ENCODE data around the gene NOP53. TPM values are rescaled to one million over a fixed set of nuclear protein-coding genes. Genes with fewer than 3 reads are reported as not detected.
"Not testable (repeated sequence)": the region's sequence is repeated elsewhere in the genome, so short reads cannot be mapped to it uniquely, and the experiment has no call there.

The NOP53 gene
- polyA plus RNA-seq, 1 donor: 583 TPM

DNA sequence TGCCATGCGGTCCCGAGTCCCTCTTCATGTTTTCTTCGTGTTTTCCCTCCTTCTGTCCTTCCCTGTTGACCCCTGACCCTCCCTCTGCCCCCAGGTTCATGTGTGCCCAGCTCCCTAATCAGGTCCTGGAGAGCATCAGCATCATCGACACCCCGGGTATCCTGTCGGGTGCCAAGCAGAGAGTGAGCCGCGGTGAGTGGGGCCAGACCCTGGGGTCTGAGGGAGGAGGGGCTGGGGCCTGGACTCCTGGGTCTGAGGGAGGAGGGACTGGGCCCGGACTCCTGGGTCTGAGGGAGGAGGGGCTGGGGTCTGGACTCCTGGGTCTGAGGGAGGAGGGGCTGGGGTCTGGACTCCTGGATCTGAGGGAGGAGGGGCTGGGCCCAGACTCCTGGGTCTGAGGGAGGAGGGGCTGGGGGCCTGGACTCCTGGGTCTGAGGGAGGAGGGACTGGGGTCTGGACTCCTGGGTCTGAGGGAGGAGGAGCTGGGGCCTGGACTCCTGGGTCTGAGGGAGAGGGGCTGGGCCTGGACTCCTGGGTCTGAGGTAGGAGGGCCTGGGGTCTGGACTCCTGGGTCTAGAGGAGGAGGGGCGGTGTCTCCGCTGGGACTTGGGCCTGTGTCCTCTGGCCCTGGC is 26.8 kb upstream of the NOP53 start:
- not testable (repeated sequence) for DNase-seq

DNA sequence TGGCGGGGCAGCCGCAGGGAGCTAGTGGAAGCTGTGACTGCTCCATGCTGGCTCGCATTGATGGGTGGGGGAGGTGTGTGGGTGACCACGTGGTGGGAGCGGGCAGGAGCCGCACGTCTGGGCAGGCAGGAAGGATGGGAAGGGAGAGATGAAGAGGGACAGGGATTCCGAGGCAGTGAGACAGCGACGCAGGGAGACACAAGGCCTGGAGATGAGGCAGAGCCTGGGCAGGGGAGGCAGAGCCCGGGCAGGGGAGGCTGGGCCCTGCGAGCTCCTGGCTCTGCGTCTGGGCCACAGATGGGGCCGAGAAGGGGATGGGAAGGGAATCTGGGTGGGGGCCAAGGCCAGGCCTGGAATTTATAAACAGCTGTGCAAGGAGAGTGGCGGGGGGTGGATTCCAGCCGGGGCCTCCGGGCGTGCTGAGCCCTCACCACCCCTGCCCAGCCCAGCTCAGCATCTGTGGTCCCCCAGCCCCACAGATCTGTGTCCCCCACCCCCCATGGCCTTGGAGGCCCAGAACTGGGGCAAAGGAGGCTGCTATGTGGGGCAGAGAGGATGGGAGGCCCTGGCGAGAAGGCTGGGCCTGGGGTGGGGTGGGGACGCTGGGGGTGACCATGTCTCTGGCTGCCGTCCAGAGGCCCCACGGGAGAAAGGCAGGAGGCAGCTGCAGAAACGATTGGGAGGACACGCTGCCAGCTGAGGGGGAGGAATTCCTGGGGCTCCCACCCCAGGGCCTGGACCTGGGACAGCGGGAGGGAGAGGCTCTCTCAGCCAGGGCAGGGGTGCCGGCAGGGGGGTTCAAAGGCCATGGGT is 26.1 kb upstream of the NOP53 start:
- peak; percentile 93 for DNase-seq

DNA sequence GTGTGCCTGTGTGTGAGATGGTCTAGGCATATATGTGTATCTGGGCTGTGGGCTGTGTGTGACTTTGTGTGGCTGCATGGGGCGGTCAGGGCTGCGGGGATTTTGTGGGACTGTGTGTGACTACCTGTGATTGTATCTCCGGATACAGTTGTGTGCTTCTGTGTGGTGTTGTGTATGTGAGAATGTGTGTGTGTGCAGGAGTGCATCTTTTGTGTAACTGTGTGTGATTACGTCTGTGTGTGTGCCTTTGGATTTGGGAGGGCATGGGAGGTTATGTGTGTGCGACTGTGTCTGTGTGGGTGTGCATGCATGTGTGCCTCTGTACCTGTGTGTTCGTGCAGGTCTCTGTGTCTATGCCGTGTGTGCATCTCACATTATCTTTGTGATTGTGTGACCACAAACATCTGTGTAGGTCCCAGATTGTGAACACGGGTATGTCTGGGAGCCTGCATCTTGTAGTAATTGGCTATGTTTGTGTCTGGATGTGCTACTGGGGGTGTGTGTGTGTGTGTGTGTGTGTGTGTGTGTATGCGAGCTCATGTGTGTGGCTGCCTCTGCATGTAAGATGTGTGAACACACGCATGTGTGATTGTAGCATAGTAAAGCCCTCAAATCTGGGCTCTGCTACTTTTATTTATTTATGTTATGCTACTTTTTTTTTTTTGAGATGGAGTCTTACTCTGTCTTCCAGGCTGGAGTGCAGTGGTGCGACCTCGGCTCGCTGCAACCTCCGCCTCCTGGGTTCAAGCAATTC is 24.5 kb upstream of the NOP53 start:
- no peak for DNase-seq

DNA sequence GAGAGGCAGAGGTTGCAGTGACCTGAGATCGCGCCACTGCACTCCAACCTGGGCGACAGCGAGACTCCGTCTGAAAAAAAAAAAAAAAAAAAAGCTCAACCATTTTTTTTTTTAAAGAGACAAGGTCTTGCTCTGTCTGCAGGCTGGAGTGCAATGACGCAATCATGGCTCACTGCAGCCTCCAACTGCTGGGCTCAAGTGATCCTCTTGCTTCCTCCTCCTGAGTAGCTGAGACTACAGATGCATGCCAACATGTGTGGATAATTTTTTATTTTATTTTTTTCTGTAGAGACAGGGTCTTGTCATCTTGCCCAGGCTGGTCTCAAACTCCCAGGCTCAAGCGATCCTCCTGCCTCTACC is 21.8 kb upstream of the NOP53 start:
- no peak for DNase-seq

DNA sequence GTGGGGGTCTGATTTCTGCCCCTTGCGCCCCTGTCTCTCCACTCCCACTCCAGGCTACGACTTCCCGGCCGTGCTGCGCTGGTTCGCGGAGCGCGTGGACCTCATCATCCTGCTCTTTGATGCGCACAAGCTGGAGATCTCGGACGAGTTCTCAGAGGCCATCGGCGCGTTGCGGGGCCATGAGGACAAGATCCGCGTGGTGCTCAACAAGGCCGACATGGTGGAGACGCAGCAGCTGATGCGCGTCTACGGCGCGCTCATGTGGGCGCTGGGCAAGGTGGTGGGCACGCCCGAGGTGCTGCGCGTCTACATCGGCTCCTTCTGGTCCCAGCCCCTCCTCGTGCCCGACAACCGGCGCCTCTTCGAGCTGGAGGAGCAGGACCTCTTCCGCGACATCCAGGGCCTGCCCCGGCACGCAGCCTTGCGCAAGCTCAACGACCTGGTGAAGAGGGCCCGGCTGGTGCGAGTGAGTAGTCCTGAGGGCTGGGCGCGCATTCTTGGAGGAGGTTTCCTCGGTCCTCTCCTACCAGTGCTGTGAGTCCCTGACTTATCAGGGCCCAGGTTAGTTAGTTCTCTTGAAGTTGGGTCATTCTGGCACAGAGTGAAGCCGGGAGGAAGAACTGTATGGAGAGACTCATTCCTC is 19.5 kb upstream of the NOP53 start:
- no peak for DNase-seq

DNA sequence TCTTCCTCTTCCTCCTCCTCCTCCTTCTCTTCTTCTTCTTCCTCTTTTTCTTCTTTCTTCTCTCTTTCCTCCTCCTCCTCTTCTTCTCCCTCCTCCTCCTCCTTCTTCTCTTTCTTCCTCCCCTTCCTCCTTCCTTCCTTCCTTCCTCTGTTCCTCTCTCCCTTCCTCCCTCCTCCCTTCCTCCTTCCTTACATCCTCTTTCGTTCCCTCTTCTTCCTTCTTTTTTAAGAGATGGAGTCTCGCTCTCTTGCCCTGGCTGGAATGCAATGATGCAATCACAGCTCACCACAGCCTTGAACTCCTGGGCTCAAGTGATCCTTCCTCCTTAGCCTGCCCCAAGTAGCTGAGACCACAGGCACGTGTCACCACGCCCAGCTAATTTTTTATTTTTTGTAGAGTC is 18.9 kb upstream of the NOP53 start:
- DNase-seq: no peak

DNA sequence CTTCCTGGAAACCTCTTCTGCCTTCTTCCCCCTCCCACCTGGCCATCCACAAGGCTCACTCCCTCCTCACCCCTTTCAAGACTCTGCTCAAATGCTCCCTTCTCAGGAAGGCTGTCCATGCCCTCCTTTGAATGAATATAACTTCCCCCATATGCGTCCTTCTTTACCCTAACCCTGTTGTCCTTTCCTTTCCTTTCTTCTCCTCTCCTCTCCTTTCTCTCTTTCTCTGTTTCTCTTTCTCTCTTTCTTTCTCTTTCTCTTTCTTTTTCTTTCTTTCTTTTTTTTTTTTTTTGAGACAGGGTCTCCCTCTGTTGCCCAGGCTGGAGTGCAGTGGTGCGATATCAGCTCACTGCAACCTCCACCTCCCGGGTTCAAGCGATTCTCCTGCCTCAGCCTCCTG is 17.1 kb upstream of the NOP53 start:
- DNase-seq: not testable (repeated sequence)

DNA sequence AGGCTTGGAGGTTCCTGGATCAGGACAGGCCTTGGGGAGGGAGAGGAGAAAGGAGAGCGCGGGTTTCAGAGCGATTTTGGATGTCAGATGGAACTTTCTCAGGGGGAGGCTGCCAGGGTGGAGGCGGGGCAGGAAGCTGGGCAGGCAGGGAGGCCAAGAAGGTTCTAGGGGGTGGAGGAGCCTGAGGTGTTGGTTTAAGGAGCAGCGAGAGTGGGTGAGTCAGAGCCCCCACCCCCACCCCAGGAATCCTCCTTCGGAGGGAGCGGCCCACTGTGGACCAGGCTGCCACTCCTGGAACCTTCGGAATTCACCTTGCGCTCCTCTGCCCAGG is 15.9 kb upstream of the NOP53 start:
- no peak for DNase-seq

DNA sequence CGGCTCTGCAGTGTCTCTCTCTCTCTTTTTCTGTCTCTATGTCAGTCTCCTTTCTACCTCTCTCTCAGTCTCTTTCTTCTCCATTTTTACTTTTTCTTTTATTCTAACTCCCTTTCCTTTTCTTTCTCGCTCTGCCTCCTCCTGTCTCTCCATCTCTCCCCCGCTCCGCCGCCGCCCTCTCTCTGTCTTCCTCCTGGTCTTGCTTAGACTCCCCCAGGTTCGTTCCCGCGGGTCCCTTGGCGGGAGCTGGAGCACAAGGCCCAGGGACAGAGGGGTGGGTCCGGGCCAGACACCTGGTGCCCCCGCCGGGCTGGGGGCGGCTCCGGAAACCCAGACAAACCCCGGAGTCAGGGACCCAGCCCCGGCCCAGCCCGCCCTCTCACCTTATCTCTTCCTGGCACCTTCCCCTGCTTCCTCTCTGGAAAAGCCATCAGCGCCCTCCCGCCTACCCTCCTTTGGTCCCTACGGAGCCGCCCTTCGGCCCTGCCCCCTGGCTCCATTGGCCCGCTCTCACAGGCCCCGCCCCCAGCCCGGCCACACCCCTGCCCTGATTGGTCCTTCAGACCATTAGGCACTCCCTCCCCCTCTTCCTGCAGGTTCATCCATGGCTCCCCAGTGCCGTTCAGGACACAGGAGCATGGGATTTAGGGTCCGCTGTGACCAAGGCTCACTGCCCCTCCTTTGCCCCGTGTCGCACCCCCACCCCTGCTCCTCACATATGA is 15.4 kb upstream of the NOP53 start:
- no peak for DNase-seq

DNA sequence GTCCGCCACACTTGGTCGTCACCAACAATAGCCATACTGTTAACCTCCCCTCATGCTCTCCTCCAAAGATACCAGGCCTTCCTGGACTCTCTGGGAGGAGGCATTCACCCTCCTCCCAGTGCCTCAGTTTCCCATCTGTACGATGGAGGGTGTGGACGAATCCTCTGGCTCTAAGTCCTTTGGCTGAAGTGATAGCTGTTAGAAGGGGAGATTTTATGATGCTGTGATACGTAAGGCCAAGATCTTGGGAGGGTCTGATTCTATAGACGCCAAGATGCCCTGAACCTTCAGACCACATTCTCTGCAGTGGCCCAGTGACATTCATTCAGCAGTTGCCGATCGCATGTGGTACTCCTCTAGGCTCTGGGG is 14.8 kb upstream of the NOP53 start:
- DNase-seq: no peak

DNA sequence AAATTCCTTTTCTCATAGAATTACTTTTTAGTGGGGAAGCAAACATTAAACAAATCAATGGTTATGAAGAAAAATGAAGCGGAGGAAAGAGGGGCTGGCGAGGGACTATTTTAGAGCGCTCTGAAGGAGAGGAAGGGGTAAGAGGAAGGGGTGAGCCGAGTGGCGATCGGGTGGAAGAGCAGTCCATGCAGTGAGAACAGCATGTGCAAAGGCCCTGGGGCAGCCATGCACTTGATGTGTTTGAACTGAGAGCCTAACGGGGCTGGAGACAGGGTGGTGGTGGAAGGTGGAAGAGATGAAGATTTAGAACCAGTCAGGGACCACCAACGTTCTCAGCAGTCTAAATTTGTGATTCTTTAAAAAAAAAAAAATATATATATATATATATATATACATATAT is 14.4 kb upstream of the NOP53 start:
- DNase-seq: no peak

DNA sequence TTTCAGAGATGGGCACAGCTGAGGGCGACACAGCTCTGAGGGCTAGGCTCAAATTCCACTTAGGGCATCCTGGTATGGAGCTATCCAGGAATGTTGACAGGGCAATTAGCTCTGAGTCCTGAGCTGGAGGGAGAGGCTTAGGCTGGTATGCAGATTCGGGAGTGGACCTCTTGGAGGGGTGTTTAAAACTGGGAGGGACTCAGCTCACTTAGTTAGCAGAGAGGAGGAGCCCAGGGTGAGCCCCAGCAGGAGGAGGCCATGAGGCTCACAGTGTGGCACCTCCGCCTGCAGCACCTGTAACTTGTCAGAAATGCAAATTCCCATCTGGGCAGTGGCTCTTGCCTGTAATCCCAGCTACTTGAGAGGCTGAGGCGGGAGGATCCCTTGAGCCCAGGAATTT is 10.2 kb upstream of the NOP53 start:
- no peak for DNase-seq

DNA sequence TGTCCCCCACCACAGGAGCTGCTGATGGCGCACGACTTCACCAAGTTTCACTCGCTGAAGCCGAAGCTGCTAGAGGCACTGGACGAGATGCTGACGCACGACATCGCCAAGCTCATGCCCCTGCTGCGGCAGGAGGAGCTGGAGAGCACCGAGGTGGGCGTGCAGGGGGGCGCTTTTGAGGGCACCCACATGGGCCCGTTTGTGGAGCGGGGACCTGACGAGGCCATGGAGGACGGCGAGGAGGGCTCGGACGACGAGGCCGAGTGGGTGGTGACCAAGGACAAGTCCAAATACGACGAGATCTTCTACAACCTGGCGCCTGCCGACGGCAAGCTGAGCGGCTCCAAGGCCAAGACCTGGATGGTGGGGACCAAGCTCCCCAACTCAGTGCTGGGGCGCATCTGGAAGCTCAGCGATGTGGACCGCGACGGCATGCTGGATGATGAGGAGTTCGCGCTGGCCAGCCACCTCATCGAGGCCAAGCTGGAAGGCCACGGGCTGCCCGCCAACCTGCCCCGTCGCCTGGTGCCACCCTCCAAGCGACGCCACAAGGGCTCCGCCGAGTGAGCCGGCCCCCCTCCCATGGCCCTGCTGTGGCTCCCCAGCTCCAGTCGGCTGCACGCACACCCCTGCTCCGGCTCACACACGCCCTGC is 4.4 kb upstream of the NOP53 start:
- DNase-seq: no peak

DNA sequence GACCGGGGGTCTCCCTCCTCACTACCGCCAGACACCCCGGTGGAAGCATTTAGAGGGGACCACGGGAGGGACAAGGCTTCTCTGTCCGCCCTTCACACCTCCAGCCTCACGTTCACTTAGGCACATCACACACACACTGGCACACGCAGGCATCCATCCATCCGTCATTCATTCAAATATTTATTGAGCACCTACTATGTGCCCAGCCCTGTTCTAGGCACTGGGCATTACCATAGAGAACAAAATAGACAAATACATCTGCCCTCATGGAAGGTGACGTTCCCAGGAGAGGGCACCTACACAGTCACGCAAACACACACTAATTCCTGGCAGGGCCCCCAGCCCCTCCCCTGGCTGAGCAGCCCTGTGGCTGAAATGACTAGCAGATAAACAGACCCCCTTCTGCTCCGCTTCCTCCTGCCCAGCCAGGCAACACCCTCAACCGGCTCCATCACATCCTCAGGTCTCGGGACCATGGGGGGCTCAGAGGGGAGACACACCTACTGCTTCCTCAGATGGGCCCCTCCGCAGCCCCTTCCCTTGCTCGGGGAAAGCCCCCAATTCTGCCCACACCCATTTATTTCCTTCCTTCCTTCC is 3.7 kb upstream of the NOP53 start:
- DNase-seq: no peak

DNA sequence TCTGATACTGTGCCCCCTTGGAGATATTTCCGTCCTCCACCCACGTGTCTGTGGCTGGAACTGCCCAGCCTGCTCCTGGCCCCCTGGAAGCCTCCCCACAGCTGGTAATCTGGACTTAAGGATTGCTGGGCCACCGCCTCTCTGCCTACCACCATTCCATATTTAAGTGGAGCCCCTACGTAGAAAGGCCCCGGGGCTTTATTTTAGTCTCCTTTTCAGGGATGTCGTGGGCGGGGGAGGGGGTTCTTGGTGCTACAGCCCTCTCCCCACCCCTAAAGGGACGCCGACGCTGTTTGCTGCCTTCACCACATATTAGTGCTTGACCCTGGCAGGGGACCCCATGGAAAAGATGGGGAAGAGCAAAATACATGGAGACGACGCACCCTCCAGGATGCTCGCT is 2.7 kb upstream of the NOP53 start:
- DNase-seq: no peak

DNA sequence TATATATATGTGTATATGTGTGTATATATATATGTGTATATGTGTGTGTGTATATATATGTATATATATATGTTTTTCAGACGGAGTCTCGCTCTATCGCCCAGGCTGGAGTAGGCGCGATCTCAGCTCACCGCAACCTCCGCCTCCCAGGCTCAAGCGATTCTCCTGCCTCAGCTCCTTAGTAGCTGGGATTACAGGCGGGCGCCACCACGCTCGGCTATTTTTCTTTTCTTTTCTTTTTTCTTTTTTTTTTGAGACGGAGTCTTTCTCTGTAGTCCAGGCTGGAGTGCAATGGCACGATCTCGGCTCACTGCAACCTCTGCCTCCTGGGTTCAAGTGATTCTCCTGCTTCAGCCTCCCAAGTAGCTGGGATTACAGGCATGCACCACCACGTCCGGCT is 783 bp downstream of the NOP53 start:
- not testable (repeated sequence) for DNase-seq

DNA sequence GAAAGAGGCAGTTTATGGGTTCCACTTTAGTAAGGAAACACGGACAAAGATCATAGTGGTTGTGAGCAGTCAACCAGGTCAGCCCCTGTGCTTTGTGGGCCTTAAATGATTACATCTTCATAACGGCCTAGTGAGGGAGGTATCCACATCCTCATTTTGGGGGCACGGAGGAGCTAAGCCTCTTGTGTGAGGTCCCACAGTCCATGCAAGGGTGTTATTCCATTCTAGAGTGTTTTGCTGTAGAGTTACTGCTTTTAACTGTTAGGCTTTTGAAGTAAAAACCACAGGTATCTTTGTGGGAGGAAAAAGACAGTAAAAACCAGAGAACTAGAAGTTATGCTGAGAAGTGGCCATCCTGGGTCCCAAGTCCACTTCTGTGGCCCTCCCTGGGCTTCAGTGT is 4.0 kb downstream of the NOP53 start:
- DNase-seq: no peak

DNA sequence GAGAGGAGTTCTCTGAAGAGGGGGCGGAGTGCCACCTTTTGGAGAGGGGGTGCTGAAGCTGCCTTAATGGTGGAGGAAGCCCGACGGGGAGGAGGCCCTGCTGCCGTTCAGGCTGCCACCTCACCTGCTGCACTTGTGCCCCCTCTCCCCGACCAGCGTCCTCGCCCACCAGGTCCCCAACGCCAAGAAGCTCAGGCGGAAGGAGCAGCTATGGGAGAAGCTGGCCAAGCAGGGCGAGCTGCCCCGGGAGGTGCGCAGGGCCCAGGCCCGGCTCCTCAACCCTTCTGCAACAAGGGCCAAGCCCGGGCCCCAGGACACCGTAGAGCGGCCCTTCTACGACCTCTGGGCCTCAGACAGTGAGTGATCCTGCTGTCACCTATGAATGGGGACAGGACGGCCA is 5.4 kb downstream of the NOP53 start:
- DNase-seq: no peak

DNA sequence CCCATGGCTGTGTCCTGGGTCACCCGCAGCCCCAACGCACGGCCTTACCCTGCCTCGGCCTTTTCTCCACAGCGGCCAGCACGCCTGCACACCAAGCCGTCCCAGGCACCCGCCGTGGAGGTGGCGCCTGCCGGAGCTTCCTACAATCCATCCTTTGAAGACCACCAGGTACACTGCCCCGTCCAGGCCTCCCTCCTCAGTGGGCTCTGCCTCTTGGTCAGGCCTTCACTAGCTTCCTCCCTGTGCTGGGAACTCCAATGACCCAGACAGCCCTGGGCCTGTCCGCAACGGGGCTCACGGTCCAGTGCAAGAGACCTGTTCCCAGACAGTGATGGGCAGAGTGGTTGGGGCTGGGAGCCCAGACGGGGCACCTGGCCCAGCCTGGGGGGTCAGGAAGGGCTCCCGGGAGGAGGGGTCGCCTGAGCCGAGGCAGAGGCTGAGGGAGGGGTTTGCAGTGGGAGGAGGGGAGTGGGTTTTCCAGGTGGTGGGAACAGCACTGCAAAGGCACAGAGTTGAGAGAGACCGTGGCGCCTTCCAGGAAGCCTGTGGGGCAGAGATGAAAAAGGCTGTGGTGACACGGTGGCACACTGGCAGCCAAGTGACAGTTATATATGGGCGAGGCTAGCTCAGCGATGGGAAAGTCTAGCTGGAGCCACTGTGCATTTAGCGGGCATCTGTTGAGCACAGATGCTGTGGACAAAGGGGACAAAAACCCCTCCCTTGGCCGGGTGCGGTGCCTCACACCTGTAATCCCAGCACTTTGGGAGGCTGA is 7.3 kb downstream of the NOP53 start:
- no peak for DNase-seq

DNA sequence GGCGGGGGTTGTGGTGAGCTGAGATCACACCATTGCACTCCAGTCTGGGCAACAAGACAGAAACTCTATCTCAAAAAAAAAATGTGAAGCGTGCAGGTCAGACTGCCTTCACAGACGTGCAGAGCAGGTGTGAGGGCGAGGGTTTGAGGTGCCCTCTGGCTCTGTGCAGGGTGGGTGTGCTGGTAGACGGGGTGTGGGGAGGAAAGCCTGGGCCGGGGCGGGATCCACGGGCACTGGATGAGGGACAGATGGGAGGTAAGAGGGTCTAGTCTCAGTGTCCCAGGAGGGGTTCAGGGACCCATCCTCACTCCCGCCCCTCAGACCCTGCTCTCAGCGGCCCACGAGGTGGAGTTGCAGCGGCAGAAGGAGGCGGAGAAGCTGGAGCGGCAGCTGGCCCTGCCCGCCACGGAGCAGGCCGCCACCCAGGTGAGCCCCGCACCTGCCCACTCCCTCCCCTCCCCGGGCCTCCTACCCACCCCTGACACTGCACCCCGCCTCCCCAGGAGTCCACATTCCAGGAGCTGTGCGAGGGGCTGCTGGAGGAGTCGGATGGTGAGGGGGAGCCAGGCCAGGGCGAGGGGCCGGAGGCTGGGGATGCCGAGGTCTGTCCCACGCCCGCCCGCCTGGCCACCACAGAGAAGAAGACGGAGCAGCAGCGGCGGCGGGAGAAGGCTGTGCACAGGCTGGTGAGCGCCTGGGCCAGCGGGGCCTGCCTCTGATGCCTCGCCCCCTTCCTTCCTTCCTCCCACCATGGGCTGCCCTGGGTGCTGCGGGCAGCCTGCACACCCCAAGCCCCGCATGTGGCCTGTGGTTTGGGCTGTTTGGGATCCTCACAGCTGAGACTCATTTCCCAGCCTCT is 9.1 kb downstream of the NOP53 start:
- no peak for DNase-seq
